GM23338 (cell line): ENCODE data around the gene ERO1A. TPM values are rescaled to one million over a fixed set of nuclear protein-coding genes. Genes with fewer than 3 reads are reported as not detected.

Experiments
- ATAC-seq: fragments of 200-7000 bp; cut with Tn5 transposase; 3 replicates; pipeline ENCODE4 v1.9.1; 2020
- DNase-seq: peaks from one replicate; pipeline ENCODE4 v3.0.0-alpha.2; 2015; ENCODE audit warnings: low spot score
- H2AFZ ChIP-seq: fragments of 200-600 bp; sonication (generic); 2 replicates; pipeline ENCODE4 v1.8.0; 2016; ENCODE audit warnings: antibody characterized with exemption, mild to moderate bottlenecking, moderate library complexity
- H3F3A ChIP-seq: fragments of 200-600 bp; sonication (generic); replicated peaks from 2 replicates; pipeline ENCODE4 v1.8.0; 2017; ENCODE audit warnings: antibody characterized with exemption, mixed run types, low read depth
- H3K27ac ChIP-seq: fragments of 200-600 bp; sonication (generic); 2 replicates; pipeline ENCODE4 v1.6.1; 2016; ENCODE audit warnings: low read depth
- H3K27me3 ChIP-seq: fragments of 200-600 bp; sonication (generic); 2 replicates; pipeline ENCODE4 v1.8.0; 2016; ENCODE audit warnings: mild to moderate bottlenecking, mixed run types, moderate library complexity; ENCODE audit not compliant: insufficient read depth
- H3K36me3 ChIP-seq: fragments of 200-600 bp; sonication (generic); 2 replicates; pipeline ENCODE4 v1.8.0; 2016; ENCODE audit warnings: mild to moderate bottlenecking; ENCODE audit not compliant: insufficient read depth
- H3K4me1 ChIP-seq: fragments of 200-600 bp; sonication (generic); 2 replicates; pipeline ENCODE4 v1.8.0; 2016; ENCODE audit warnings: mild to moderate bottlenecking, moderate library complexity; ENCODE audit not compliant: insufficient read depth
- H3K4me2 ChIP-seq: fragments of 200-600 bp; sonication (generic); 2 replicates; pipeline ENCODE4 v1.7.1; 2017; ENCODE audit warnings: mixed run types
- H3K4me3 ChIP-seq: fragments of 200-600 bp; sonication (generic); 2 replicates; pipeline ENCODE4 v1.6.1; 2016; ENCODE audit warnings: mixed run types
- H3K79me2 ChIP-seq: fragments of 200-600 bp; sonication (generic); replicated peaks from 2 replicates; pipeline ENCODE4 v1.8.0; 2017; ENCODE audit warnings: mild to moderate bottlenecking; ENCODE audit not compliant: insufficient read depth
- H3K9me2 ChIP-seq: fragments of 200-600 bp; sonication (generic); 2 replicates; pipeline ENCODE4 v1.8.0; 2017; ENCODE audit not compliant: insufficient read depth
- H4K20me1 ChIP-seq: fragments of 200-600 bp; sonication (generic); replicated peaks from 2 replicates; pipeline ENCODE4 v1.8.0; 2017; ENCODE audit warnings: mild to moderate bottlenecking; ENCODE audit not compliant: insufficient read depth
- H3K27ac Mint-ChIP-seq: 2 replicates; pipeline ENCODE4 v1.8.0; 2020; ENCODE audit warnings: inconsistent platforms, mild to moderate bottlenecking, moderate library complexity, mixed read lengths
- H3K27me3 Mint-ChIP-seq: 3 replicates; pipeline ENCODE4 v1.8.0; 2022; ENCODE audit warnings: low read depth, mild to moderate bottlenecking, moderate library complexity, mixed read lengths, inconsistent platforms; ENCODE audit not compliant: insufficient read depth, poor library complexity
- H3K36me3 Mint-ChIP-seq: 3 replicates; pipeline ENCODE4 v1.8.0; 2021; ENCODE audit warnings: low read depth, mild to moderate bottlenecking, inconsistent platforms, moderate library complexity, mixed read lengths
- H3K4me1 Mint-ChIP-seq: 3 replicates; pipeline ENCODE4 v1.8.0; 2020; ENCODE audit warnings: mild to moderate bottlenecking, inconsistent platforms, mixed read lengths
- H3K4me3 Mint-ChIP-seq: 3 replicates; pipeline ENCODE4 v1.8.0; 2021; ENCODE audit warnings: moderate library complexity, mild to moderate bottlenecking, inconsistent platforms, mixed read lengths
- H3K9me3 Mint-ChIP-seq: 3 replicates; pipeline ENCODE4 v1.8.0; 2020; ENCODE audit warnings: moderate library complexity, mild to moderate bottlenecking, inconsistent platforms, mixed read lengths
- CTCF ChIP-seq, 2 experiments: fragments of 200-600 bp in 1 of 2; sonication (generic) in 1 of 2; conservative IDR thresholded peaks; 2 replicates each; pipeline versions ENCODE4 v1.5.1 to v1.6.1; 2016 to 2017; ENCODE audit warnings: antibody characterized with exemption in 2 of 2, low read depth in 2 of 2, mild to moderate bottlenecking in 2 of 2, moderate library complexity in 1 of 2
- EZH2 ChIP-seq: fragments of 200-600 bp; sonication (generic); IDR thresholded peaks from one replicate; pipeline ENCODE4 v1.8.0; 2017; ENCODE audit warnings: antibody characterized with exemption, mild to moderate bottlenecking, low read depth; ENCODE audit not compliant: unreplicated experiment
- EZH2phosphoT487 ChIP-seq: fragments of 200-600 bp; sonication (generic); IDR thresholded peaks from one replicate; pipeline ENCODE4 v1.8.1; 2018; ENCODE audit warnings: antibody characterized with exemption; ENCODE audit not compliant: unreplicated experiment
- NANOG ChIP-seq: IDR thresholded peaks from 2 replicates; pipeline ENCODE4 v1.6.1; 2016; ENCODE audit warnings: antibody characterized with exemption, borderline replicate concordance
- POLR2AphosphoS5 ChIP-seq: IDR thresholded peaks from 2 replicates; pipeline ENCODE4 v1.6.1; 2016; ENCODE audit warnings: antibody characterized with exemption, low read depth
- STAT1 ChIP-seq: IDR thresholded peaks from one replicate; pipeline ENCODE4 v1.6.1; 2016; ENCODE audit warnings: antibody characterized with exemption; ENCODE audit not compliant: unreplicated experiment
- ZNF114 ChIP-seq: fragments of 250-450 bp; sonication (Bioruptor Pico); IDR thresholded peaks from 2 replicates; pipeline ENCODE4 v1.5.0; 2020; ENCODE audit warnings: mild to moderate bottlenecking, moderate library complexity
- ZNF331 ChIP-seq: fragments of 250-450 bp; sonication (Bioruptor Pico); IDR thresholded peaks from 2 replicates; pipeline ENCODE4 v1.5.0; 2020; ENCODE audit warnings: low read depth, mild to moderate bottlenecking, moderate library complexity
- ZNF462 ChIP-seq: fragments of 250-450 bp; sonication (Bioruptor Pico); IDR thresholded peaks from 2 replicates; pipeline ENCODE4 v1.5.0; 2020; ENCODE audit warnings: mild to moderate bottlenecking, moderate library complexity
- polyA plus RNA-seq: library from polyadenylated mRNA; unstranded; fragments of >200 nt; fragmentation: Nextera tagmentation; extraction: Ambion mirVana; gene quantifications from 2 replicates; pipeline ENCODE4 v1.2.1, GENCODE V29; 2016
- total RNA-seq: library from RNA; depleted of rRNA; stranded (reverse); fragments of >200 nt; shearing (Covaris generic); gene quantifications from 2 replicates; pipeline ENCODE4 v1.2.3, GENCODE V29; 2014

Gene ERO1A
- total and polyA plus RNA-seq, 2 experiments from 2014 or later, result 25.2 to 44.7 TPM

- H3K27ac ChIP-seq, result peak overlapping the region; percentile 89
- H3F3A ChIP-seq, result no peaks in the 10 kb centered on the region; the same call in 1 of the 2 replicates
- DNase-seq, result no peak
- no peaks in the 10 kb centered on the region for H3K36me3 ChIP-seq
- peak overlapping the region; percentile 82 for H3K4me2 ChIP-seq
- H2AFZ ChIP-seq, result peak overlapping the region; percentile 64; the same call in 1 of the 2 replicates
- no peaks in the 10 kb centered on the region for H3K27me3 ChIP-seq
- no peak for ATAC-seq
- H3K9me2 ChIP-seq, result no peaks in the 10 kb centered on the region
- peak overlapping the region; percentile 94 for H3K4me3 ChIP-seq
- peaks cover 7% of the 10 kb centered on the region for H3K27me3 Mint-ChIP-seq
- H3K4me3 Mint-ChIP-seq, result peak overlapping the region; percentile 98
- peaks cover 2% of the 10 kb centered on the region; the same call in 1 of the 2 replicates for H4K20me1 ChIP-seq
- H3K79me2 ChIP-seq, result peaks cover 55% of the 10 kb centered on the region
- TF ChIP-seq ZNF114 (CRISPR knock-in tag), result no peak
- TF ChIP-seq POLR2AphosphoS5, result no peak
- no peak for TF ChIP-seq EZH2
- no peak for TF ChIP-seq EZH2phosphoT487
- TF ChIP-seq NANOG, result no peak
- no peak for TF ChIP-seq STAT1
- TF ChIP-seq ZNF331 (CRISPR knock-in tag), result no peak
- TF ChIP-seq CTCF (conservative IDR thresholded peaks at IDR 0.05; ENCODE audit: low read depth in 2 of 2), result no peak
- TF ChIP-seq ZNF462 (CRISPR knock-in tag), result no peak
- H3K9me3 Mint-ChIP-seq, result no peaks in the 10 kb centered on the region
- H3K4me1 ChIP-seq, result peaks cover 22% of the 10 kb centered on the region
- peaks cover 55% of the 10 kb centered on the region for H3K36me3 Mint-ChIP-seq
- peaks cover 34% of the 10 kb centered on the region for H3K4me1 Mint-ChIP-seq
- peak overlapping the region; percentile 98 for H3K27ac Mint-ChIP-seq
These were observed 35.4 kb upstream of the ERO1A start for GRCh38 chr14:52730709-52731111.
